COLO668 (cell line): ENCODE measurements around the gene ZMYM4.
"Not testable (repeated sequence)": the region's sequence is repeated elsewhere in the genome, so short reads cannot be mapped to it uniquely, and the experiment has no call there.

Experiments used
- DNase-seq: peaks from one replicate; lab custom pipeline; 2025; ENCODE audit not compliant: unreplicated experiment; lab: John Stamatoyannopoulos, UW

ZMYM4 gene

DNA sequence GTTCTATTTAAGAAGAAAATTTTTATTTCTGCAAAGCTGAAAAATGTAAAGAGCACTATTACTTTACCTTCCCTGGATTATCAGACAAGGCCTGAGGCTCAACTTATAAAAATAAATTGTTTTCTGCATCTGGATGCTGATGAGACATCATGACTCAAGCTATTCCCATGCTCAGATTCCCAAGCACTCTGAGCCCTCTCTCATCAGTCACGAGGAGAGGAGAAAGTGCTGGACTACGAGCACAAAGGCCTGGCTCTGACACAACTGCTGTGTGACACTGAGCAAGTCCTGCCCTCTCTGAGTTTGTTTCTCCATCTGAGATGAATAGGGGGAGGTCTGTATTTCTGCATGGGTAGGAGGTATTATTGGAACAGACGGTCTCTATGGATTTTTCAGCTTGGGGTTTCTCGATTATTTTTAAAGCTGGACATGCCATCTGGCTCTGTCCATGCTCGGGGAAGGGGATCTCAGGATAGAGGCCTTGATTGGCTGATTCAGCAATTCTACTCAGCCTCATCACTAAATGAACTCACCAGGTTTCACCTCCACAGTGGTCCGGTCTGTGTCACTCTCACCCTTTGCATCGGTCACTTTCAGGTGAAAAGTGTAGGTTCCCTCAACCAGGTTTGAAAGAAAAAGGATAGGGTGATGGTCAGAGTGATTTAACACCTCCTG, 181.0 kb downstream of the ZMYM4 start:
- DNase-seq = no peak

DNA sequence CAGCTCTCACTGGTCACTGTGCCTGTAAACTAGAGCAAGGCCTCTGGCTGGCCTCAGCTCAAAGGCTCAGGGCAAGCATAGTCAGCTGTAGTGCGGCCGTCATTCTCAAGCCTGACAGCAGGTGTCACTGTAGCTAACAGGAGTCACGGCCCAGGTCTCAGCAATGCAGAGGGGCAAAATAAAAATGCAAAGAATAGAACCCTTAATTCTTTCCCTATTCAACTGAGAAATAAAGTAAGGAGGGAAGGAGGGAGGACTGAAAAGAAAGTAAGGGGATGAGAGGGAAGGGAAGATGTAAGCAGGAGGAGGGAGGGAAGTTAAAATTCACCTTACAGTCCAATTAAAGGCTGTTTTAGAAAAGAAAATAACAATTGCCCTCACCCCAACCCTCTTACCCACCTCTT, 182.6 kb downstream of the ZMYM4 start:
- DNase-seq = peak; percentile 84

DNA sequence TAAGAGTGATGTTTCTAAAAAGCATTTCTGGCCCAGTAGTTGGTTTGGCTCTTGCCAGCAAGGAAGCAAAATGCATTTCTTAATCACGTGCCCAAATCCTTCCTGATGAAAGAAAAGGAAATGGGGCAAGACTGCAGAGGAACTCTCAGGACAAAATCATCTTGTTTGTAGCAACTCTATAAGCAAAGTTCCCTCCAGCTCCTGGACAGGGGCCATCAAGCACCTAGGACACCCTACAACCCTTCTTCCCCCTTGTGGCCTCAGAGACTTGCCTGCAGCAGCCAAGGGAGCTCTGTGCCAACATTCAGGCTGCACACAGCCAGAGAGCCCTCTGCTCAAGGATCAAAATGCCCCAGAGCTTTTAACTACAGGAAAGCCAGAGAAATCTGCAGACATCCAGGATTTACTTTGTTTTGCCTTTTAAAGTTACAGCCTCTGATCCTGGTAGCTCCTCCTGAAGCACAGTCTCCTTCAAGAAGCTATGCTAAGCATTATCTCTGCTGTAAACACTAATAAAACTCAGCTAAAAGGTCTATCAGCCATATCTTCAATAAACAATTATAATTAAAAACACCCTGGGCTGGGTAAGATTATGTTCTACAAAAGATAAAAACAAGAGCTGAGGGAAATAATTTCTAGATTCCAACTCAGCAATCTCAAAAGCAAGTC, 183.7 kb downstream of the ZMYM4 start:
- no peak for DNase-seq

DNA sequence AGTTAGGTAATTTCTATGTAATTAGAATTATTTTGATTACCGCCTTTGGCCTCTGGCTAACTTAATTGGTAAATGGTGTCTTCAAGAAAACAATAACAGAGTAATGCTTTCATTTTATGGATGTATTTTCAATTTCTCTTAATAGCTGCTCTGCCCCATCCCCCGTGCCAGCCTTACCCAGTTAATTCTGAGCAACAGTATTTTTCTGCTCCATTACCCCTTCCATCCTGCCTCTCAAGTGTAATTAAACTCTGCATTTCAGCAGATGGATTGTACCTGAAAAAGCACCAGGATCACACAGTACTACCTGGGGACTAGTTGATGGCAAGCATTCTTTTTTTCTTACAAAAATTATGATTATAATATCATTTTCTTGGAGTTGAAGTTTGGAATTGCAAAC, 184.5 kb downstream of the ZMYM4 start:
- DNase-seq = no peak

DNA sequence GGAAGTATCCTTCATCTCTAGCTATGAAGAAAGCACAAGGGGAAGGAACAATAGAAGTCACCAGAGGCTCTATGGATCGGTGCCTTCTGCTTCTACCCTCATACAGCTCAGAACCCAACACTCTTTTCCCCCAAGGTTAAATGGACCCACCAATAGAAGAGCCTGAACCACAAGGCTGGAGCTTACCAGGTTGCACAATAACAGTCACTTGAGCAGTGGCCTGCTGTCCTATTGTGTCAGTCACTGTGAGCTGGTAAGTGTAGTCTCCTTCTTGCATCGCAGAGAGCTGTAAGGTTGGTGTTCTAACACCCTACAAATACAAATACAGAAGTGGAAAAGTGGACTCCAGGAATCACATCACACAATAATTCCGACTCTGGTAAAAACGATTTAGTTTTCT, 185.7 kb downstream of the ZMYM4 start:
- DNase-seq = no peak

DNA sequence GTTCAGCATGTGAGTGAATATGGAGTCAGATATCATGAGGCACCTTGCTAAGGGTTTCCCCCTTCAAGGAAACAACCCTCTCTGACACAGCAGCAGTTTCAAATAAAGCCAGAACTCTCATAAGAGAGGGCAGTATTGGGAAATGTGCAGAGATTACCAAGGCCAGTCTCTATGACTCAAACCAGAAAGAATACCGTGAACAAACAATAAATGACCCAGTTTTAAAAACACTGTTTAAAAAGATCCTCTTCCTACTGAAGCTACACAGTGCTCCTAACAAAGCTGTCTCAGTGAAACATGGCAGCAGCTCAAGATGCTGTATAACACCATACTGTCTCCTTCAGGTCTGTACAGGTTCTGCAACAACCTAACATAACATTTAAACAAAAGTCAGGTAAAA, 186.1 kb downstream of the ZMYM4 start:
- no peak for DNase-seq

DNA sequence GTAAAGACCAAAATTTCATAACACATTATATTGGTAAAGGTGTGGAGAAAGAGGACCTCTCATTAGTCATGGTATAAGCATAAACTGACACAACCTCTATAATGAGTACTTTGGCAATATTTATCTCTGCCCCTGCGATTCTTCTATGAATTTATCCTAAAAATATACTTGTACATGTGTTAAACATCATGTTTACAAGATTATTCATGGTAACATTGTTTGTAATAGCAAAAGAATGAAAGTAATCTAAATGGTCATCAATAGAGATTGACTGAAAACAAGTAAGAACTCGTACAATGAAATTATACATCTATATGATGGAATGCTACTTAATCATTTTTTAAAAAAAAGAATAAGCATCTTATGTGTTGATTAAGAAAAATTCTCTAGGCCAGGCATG, 192.3 kb downstream of the ZMYM4 start:
- DNase-seq = no peak

DNA sequence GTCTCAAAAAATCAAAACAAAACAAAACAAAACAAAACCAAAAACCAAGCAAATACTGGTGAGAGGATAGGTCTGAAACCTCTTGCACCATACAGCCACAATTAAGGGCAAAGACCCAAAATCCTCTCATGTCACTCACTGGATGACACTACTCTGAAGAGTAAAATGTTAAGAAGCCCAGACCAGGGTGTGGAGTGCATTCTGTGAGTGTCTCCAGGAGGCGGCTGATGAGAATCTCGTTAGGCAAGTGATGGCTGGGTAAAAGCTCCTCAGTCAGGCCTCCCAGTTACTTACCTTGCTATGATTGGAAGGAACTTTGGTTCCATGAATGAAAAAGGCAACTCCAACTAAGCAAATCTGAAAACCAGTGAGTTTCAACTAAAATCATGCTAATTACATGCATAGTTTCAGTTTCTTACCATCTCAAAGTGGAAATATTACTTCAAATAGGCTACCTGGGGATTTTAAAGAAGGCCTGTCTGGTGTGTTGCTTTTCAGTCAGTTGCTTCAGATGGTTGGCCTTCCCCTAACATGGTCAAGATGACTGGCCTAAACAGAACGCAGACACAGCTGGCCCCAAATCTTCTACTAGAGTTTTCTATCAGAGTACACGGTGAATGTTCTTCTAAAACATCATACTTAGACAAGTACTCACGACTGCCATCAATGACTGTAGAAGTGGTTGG, 193.6 kb downstream of the ZMYM4 start:
- no peak for DNase-seq

DNA sequence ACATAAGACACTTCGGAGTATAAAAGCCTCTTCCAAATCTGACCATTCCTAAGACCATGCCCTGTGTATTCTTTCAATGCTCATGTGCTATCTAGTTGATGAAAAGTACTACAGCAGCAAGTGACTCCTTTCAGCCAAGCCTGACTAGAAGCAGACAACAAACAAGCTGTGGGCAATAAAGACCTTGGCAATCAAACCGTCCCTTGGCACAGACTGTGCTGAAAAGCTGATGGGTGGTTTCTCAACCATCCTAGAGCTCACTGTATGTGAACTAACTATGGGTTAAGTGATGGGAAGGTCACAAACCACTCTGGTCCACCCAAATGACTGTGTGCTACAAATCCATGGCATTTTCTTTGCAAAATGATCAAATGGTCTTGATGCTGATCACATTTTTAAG, 194.7 kb downstream of the ZMYM4 start:
- DNase-seq = no peak

DNA sequence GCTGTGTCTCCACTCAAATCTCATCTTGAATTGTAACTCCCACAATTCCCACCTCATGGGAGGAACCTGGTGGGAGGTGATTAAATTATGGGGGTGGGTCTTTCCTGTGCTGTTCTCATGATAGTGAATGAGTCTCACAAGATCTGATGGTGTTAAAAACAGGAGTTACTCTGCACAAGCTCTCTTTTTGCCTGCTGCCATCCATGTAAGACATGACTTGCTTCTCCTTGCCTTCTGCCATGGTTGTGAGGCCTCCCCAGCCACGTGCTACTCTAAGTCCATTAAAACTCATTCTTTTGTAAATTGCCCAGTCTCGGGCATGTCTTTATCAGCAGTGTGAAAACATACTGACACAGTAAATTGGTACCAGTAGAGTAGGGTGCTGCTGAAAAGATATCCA, 195.2 kb downstream of the ZMYM4 start:
- DNase-seq = not testable (repeated sequence)

DNA sequence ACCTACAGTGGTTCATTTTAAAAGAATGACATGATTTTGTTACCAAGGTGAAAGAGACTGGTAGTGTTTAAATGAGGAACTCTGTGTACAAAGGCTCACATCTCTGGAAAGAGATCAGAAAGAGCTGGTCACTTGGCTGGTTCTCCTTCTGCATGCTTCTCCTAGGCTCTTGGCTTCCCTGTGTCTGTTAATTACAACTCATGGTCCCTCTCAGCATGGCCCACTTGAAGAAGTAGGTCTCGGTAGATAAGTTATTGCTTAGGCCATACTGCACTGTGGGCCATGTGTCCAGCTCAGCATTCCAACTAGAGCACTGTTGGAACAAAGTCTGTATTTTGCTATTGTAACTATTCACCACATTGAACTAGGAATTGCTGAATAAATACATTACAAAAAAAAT, 197.6 kb downstream of the ZMYM4 start:
- DNase-seq = no peak

DNA sequence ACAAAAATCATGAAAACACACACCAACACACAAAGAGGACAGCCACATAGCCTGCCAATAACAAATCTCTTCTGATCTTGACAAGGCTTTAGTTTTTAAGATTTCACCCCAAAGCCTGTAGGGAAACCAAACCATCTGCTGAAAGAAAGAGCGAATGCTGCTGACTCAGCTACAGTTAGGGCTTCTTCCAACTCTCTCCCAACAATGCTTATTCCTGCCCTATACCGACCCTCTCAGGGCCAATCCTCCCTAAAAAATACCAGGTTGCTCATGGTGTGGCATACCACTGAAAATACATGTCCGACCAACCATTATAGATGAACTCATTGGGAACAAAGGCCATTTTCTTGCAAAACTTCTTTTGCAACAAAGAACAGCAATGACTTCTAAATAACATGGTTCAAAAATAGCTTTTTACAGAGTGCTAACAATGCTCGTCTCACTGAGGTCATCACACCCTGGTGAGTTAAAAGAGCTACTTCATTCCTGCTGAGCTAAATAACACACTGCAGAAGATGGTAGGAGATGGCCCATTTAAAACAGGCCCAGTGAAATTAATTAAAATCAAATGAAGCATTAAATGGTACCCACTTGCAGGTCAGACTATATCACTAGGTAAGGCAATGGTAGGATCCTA, 202.6 kb downstream of the ZMYM4 start:
- DNase-seq = no peak
